Thyroid gland (tissue), 4 donors: Measurements from ENCODE around the gene CDR2L.

Experiments
- POLR2A ChIP-seq, 2 donors: fragments of 450-650 bp; IDR thresholded peaks; one replicate each; pipeline ENCODE4 v1.6.1; 2017; ENCODE audit warnings: antibody characterized with exemption in 2 of 2, mild to moderate bottlenecking in 2 of 2, moderate library complexity in 1 of 2
- TF ChIP-seq, protein P1 (sequence below), 6 experiments: fragments of 200-600 bp in 3 of 6; fragments of 450-650 bp in 3 of 6; sonication (generic) in 3 of 6; IDR thresholded peaks; one replicate each; pipeline ENCODE4 v1.5.1; 2016 to 2019; ENCODE audit warnings: antibody characterized with exemption in 6 of 6, mild to moderate bottlenecking in 2 of 6, inconsistent platforms in 1 of 6, moderate library complexity in 1 of 6

DNA sequence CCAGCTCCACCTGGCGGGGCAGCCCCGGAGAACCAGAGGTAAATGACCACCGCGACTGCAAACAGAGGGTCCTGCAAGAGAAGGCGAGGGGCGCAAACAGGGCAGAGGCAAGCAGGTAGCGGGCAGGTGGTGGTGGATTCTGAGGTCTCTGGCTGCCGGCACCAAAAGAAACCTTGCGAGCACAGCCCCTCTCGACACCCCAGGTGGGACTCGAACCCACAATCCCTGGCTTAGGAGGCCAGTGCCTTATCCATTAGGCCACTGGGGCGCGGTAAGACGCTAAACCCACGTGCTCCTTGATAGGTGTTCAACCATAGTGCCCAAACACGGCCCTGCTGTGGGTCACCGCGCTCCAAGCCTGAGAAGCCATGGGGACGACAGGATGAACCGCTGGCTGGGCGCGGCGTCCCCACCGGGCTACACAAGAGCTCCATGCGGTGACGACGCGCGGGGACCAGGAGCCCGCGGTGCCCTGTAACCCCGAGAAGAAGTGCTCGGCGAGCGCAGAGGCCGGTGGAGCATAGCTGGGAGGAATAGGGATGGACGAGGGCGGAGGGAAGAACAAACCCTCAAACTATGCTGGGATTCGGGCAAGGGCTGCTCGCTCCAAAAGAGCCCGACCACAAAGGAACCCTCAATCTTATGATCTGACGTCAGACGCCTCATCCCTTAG lies 46.9 kb downstream of the CDR2L start:
- TF ChIP-seq, protein P1, sequence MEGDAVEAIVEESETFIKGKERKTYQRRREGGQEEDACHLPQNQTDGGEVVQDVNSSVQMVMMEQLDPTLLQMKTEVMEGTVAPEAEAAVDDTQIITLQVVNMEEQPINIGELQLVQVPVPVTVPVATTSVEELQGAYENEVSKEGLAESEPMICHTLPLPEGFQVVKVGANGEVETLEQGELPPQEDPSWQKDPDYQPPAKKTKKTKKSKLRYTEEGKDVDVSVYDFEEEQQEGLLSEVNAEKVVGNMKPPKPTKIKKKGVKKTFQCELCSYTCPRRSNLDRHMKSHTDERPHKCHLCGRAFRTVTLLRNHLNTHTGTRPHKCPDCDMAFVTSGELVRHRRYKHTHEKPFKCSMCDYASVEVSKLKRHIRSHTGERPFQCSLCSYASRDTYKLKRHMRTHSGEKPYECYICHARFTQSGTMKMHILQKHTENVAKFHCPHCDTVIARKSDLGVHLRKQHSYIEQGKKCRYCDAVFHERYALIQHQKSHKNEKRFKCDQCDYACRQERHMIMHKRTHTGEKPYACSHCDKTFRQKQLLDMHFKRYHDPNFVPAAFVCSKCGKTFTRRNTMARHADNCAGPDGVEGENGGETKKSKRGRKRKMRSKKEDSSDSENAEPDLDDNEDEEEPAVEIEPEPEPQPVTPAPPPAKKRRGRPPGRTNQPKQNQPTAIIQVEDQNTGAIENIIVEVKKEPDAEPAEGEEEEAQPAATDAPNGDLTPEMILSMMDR (IDR thresholded peaks at IDR 0.05): peak in 1 of 6 experiments; percentile 24
- no peak for TF ChIP-seq POLR2A (IDR thresholded peaks at IDR 0.05)
